ENCODE results near the gene DTWD2.
"Not testable (repeated sequence)": the region's sequence is repeated elsewhere in the genome, so short reads cannot be mapped to it uniquely, and the experiment has no call there.

GRCh38 chr5:118876852-118877251 lies 111.5 kb downstream of the DTWD2 start:
- TF ChIP-seq CTCF, POLR2A, EP300 (IDR thresholded peaks at IDR 0.05): not testable (repeated sequence)
